Measurements from ENCODE around the gene FOLR3.
"Not testable (repeated sequence)": the region's sequence is repeated elsewhere in the genome, so short reads cannot be mapped to it uniquely, and the experiment has no call there.

Gene FOLR3

DNA sequence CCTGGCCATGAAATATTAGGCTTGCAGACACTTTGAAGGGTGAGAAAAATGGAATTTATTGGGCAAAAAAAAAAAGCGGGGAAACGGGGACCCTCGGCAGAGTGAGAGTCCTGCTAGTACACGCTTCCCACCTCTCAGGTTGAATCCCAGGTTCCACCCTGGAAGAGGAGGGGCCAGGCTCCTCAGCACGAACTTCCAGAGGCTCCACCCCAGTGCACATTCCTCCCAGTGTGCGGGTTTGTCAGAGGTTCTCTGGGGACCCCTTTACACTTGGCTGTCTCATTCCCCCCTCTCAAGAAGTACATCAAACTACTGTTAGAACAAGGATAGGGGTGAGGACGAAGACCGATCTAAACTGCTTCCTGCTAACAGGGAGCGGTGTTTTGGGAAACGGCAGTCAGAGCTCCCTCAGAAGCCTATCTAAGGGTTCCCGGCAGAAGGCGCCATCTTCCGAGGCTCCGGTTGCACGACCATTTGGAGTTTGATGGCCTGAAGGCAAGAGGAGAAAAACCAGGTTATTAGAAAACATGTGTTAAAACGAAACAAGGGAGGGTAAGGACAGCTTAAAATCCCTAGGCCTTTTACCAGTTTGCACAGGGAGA lies 27.5 kb downstream of the FOLR3 start:
- no peak overlapping the region for H3K4me3 ChIP-seq (ENCODE audit: low read depth, low read length)

DNA sequence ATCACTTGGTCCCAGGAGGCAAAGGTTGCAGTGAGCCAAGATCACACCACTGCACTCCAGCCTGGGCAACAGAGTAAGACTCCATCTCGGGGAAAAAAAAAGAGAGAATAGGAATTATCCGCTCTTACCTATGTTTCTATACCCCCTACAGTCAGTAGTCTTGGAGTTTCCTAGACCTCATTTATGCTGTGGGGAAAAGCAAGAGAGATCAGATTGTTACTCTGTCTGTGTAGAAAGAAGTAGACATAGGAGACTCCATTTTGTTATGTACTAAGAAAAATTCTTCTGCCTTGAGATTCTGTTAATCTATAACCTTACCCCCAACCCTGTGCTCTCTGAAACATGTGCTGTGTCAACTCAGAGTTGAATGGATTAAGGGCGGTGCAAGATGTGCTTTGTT lies 28.7 kb downstream of the FOLR3 start:
- not testable (repeated sequence) for H3K4me3 ChIP-seq (ENCODE audit: low read depth, low read length)

DNA sequence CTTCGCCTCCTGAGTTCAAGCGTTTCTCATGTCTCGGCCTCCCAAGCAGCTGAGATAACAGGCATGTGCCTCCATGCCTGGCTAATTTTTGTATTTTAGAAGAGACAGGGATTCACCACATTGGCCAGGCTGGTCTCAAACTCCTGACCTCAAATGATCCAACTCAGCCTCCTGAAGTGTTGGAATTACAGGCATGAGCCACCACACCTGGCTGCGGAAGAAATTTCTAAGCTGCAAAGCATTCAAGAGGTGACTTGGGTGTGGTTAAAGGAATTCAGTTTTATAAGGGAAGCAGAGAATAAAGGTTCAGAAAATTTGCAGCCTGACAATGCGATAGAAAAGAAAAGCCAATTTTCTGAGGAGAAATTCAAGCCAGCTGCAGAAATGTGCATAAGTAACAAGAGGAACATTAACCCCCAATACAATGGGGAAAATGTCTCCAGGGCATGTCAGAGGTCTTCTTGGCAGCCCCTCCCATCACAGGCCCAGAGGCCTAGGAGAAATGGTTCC lies 33.6 kb downstream of the FOLR3 start:
- not testable (repeated sequence) for H3K4me3 ChIP-seq (ENCODE audit: low read depth, low read length)

DNA sequence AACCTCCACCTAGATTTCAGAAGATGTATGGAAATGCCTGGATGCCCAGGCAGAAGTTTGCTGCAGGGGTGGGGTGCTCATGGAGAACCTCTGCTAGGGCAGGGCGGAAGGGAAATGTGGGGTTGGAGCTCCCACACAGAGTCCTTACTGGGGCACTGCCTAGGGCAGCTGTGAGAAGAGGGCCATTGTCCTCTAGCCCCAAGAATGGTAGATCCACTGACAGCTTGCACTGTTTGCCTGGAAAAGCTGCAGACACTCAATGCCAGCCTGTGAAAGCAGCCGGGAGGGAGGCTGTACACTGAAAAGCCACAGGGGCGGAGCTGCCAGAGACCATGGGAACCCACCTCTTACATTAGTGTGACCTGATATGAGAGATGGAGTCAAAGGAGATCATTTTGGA lies 34.2 kb downstream of the FOLR3 start:
- not testable (repeated sequence) for H3K4me3 ChIP-seq (ENCODE audit: low read depth, low read length)

DNA sequence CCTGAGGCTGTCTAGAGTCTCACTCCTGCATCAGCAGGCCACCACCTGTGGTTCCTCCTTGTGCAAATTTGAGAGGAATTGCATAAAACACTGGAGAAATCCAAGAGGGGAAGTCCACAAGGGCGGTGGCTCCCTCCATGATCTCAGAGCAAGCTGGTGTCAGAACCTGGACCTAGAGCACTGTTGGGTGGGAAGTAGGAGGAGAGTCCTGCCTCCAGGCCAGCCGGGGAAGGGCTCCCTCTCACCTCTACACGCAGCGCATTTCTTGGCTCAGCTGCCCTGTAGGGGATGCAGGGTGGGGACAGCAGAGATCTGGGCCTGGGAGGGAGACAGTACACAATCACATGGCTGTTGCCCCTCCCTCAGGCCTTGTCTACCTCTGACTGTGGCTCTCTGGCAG lies 36.5 kb downstream of the FOLR3 start:
- H3K4me3 ChIP-seq (ENCODE audit: low read depth, low read length) = not testable (repeated sequence)

DNA sequence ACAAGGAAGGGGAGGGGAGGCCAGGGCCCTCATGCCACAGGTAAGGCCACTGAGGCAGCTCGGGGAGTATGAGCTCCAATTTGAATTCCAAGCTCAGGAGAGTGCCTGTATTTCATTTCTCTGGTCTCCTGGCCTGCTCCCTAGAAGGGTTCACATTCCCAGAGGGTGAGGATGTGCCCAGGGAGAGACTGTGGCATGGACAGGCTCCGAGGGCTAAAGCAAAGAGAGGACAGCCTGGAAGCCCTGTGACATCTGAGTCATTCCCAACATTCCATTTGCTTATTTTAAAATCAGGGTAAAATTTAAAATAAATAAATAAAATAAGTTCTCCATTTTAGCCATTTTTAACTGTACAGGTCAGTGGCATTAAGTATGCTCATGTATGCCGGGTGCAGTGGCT lies 37.8 kb downstream of the FOLR3 start:
- no peak overlapping the region for H3K4me3 ChIP-seq (ENCODE audit: low read depth, low read length)

DNA sequence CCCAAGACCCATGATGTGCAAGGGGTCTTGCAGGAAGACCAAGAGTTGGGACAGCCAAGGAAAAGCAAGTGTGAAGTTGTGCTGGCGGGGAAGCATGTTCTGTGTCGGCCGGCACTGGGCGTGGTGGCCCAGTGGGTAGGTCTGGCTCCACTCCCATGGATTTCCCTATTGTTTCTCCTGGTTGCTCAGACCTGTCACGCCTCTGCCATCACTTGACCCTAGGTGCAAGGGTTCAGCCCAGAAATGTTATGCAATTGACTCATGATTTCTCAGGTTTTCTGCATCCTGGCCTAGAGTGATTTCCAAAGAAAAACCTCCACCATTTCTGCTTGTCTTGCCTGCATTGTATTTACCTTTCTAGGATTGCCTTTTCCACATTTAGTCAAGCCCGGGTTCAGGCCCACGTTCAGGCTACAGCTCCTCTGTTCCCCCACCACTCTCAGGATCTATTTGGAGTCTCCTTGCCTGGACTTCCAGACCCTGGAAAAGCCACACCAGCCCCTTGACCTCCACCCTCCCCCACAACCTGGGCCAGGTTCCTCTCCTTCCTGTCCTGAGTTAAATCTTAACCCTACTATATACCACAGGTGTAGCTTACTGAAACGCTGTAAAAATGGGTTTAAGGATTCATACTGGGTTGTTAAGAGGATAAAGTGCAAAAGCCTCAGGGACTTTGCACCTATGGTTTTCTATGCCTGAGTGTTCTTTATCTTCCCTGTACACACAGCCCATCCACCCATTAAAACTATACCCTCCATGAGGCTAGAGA lies 39.0 kb downstream of the FOLR3 start:
- no peak overlapping the region for H3K4me3 ChIP-seq (ENCODE audit: low read depth, low read length)

DNA sequence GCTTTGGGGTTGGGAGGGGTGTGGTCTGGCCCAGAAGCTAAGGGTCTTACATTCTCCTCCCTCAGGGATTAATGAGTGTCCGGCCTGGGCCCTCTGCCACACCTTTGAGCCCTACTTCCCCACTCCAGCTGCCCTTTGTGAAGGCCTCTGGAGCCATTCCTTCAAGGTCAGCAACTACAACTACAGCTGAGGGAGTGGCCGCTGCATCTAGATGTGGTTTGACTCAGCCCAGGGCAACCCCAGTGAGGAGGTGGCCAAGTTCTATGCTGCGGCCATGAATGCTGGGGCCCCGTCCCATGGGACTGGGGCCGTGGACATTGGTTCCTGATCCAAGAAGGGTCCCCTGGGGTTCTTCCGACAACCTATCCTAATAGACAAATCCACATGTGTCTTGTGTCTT lies 42.1 kb downstream of the FOLR3 start:
- H3K4me3 ChIP-seq (ENCODE audit: low read depth, low read length) = no peak overlapping the region

DNA sequence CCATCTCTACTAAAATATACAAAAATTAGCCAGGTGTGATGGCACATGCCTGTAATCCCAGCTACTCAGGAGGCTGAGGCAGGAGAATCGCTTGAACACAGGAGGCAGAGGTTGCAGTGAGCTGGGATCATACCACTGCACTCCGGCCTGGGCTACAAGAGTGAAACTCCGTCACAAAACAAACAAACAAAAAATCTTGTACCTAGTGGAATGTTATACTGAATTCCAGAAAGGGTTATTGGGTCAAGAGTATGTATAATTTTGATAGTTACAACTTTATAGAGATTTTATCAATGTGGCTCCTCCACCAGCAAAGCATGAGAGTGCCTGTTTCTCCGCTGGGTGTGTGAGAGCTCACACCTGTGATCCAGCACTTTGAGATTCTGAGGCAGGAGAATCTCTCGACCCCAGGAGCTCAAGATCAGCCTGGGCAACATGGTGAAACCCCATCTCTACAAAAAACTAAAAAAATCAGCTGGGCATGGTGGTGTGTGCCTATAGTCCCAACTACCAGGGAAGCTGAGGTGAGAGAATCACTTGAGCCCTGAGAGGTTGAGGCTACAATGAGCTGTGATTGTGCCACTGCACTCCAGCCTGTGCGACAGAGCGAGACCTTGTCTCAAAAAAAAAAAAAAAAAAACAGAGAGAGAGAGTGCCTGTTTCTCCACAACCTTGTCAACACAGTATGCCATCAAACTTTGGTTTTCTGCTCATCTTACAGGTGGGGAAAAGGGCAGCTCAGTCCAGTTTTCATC lies 43.7 kb downstream of the FOLR3 start:
- no peak overlapping the region for H3K4me3 ChIP-seq (ENCODE audit: low read depth, low read length)

DNA sequence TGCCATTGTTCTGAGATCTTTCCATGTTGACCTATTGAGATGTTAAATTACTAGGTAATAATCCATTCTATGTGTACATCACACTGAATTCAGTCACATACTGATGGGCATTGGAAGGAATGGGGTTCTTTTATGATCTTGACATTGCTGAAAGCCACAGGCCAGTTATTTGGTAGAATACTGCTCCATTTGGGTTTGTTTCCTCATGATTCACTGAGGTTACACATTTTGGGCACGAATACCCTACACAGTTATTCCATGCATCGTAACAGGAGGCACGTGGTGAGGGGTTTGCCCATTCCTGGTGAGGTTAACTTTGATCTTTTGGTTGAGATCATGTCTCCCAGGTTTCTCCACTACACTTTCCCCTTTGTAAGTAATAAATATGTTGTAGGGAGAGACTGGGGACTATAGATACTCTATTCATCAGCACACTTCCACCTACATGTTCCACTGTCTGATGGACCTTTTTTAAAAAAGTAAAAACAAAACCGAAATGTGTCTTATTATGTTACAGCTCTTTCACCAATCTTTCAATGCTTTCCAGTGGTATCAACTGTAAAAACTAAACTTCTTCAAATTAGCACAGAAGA lies 44.4 kb downstream of the FOLR3 start:
- H3K4me3 ChIP-seq (ENCODE audit: low read depth, low read length) = no peak overlapping the region

DNA sequence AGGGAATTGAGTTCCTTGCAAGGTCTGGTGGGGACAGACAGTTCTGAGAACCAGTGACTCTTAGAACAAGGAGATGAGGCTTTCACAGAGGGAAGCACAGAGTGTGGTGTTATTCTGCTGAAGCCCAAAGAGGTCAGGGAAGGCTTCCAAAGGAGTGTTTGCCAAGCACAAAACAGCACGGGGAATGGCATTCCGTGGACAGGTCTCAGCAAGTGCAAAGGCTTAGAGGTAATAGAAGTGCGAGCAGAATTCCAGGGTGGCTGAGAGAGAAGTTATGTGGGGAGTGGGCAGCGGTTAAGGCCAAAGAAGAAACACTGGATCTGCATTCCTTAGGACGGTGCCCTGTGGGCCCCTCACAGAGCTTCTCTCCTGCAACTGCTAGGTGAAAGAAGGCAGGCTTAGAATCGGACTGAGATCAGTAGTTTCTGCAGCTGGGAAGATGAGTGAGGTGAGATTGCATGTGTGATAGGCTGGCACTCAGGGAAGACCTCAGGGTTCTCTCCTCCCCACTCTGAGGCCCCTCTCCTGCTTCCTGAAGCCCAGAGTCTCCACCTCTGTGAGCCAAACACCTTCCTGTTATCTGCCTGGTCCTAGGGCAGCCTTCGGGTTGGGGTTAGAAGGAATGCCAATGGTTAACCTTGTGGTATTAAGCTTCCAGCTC lies 45.5 kb downstream of the FOLR3 start:
- not testable (repeated sequence) for H3K4me3 ChIP-seq (ENCODE audit: low read depth, low read length)

DNA sequence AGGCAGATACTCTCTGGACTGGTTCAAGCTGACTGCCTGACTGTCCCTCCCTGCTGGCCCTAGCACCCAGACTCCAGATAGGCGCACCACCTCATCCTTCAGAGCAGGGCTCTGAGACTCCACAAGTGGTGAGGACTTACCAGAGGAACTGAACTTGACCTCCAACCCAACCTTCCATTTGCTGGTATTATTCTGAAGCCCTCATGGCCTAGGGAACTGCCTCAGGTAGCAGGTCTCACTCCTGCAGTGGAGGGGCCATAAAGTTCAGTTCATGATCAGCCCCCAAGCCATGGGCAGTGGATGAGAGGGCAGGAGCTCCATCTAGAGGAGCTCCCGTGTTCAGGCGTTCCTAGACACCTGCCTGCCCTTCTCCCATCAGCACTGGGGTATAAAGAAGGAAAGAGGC lies 46.0 kb downstream of the FOLR3 start:
- not testable (repeated sequence) for H3K4me3 ChIP-seq (ENCODE audit: low read depth, low read length)

DNA sequence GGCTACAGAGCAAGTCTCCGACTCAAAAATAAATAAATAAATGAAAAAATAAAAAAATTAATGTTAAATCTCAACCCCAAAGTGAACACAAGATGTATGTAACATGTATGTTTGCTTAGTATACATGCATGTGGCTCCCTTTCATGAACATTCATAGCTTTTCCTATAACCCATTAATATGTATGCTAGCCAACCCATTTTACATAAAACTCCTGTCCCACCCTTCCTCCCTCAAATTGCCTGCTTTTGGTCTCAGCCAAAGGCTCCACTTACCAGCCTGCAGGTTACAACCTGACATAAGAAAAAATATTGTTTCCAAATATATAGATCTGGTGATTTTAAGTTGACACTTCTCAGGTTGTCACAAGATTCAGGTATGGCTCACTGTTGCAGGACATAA lies 52.7 kb downstream of the FOLR3 start:
- H3K4me3 ChIP-seq (ENCODE audit: low read depth, low read length) = no peak overlapping the region
